Upper lobe of right lung (tissue), 1 donor: ENCODE data around the gene MBD4. TPM values are rescaled to one million over a fixed set of nuclear protein-coding genes. Genes with fewer than 3 reads are reported as not detected.
"Not testable (repeated sequence)": the region's sequence is repeated elsewhere in the genome, so short reads cannot be mapped to it uniquely, and the experiment has no call there.

Experiments used
- ATAC-seq: fragments of 200-7000 bp; cut with Tn5 transposase; one replicate; pipeline ENCODE4 v1.9.1; 2020; ENCODE audit warnings: mild to moderate bottlenecking, moderate library complexity
- DNase-seq: peaks from one replicate; pipeline ENCODE4 v3.0.0-alpha.2; 2020
- H3K27ac ChIP-seq: fragments of 200-600 bp; one replicate; pipeline ENCODE4 v1.8.0; 2022
- H3K27me3 ChIP-seq: fragments of 200-600 bp; one replicate; pipeline ENCODE4 v1.8.0; 2022; ENCODE audit warnings: mild to moderate bottlenecking
- H3K36me3 ChIP-seq: fragments of 200-600 bp; one replicate; pipeline ENCODE4 v1.8.0; 2022
- H3K4me1 ChIP-seq: fragments of 200-600 bp; one replicate; pipeline ENCODE4 v1.8.0; 2022
- H3K4me3 ChIP-seq: fragments of 200-600 bp; one replicate; pipeline ENCODE4 v1.8.0; 2022; ENCODE audit warnings: mild to moderate bottlenecking
- H3K9me3 ChIP-seq: fragments of 200-600 bp; one replicate; pipeline ENCODE4 v1.8.0; 2022
- CTCF ChIP-seq: fragments of 200-600 bp; IDR thresholded peaks from one replicate; pipeline ENCODE4 v1.8.0; 2022; ENCODE audit warnings: antibody characterized with exemption
- intact Hi-C: fragments of 100-400 bp; cut with DNase I; formaldehyde crosslinking; loops from one replicate; pipeline ENCODE4 v1.11.0; 2022
- total RNA-seq: library from RNA; stranded (reverse); fragmentation: NEBNext Ultra II Directional; extraction: Animal tissue kit (Norgen Biotek cat#: 25700); gene quantifications from one replicate; pipeline ENCODE4 v1.2.1, GENCODE V29; 2021
- donor health status: DM: no; HTN: yes; CAD: no; lungs with severe emphysema.

MBD4 gene
- total RNA-seq, 1 donor from 2014 or later: 36.4 TPM

DNA sequence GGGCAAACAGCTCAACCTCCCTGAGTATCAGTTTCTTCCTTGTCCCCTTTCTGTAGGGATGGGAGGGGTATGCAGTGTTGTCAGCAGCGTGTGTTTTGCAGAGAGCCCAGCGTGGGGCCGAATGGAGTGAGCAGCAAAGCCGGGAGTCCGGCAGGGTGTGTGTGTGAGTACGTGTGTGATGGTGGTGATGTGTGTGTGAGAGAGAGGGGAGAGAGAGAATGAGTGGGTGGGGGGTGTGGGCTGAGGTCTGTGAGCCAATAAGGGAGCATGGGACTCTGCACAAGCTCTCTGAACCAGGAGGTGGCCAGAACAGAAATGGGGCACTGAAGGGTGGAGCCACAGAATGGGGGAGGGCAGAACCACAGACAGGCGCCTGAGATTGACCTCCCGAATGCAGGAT lies 44.1 kb upstream of the MBD4 start:
- DNase-seq: no peak
- no peaks in the 10 kb centered on the region for H3K27me3 ChIP-seq
- H3K27ac ChIP-seq: no peak overlapping the region
- no peaks in the 10 kb centered on the region for H3K9me3 ChIP-seq
- peaks cover 29% of the 10 kb centered on the region for H3K4me1 ChIP-seq
- H3K4me3 ChIP-seq: no peak overlapping the region
- peaks cover 17% of the 10 kb centered on the region for H3K36me3 ChIP-seq
- TF ChIP-seq CTCF: no peak
- intact Hi-C loops: no loop called here
- no peak for ATAC-seq

- no peak overlapping the region for H3K27ac ChIP-seq
- intact Hi-C loops: no loop called here
- DNase-seq (no peak), ATAC-seq (no peak)
- no peaks in the 10 kb centered on the region for H3K9me3 ChIP-seq
- H3K36me3 ChIP-seq: peaks cover 28% of the 10 kb centered on the region
- H3K27me3 ChIP-seq: no peaks in the 10 kb centered on the region
- TF ChIP-seq CTCF: peak; percentile 6
- H3K4me1 ChIP-seq: peaks cover 29% of the 10 kb centered on the region
- no peak overlapping the region for H3K4me3 ChIP-seq
Observed at GRCh38 chr3:129482721-129483120, 43.0 kb upstream of the MBD4 start.

DNA sequence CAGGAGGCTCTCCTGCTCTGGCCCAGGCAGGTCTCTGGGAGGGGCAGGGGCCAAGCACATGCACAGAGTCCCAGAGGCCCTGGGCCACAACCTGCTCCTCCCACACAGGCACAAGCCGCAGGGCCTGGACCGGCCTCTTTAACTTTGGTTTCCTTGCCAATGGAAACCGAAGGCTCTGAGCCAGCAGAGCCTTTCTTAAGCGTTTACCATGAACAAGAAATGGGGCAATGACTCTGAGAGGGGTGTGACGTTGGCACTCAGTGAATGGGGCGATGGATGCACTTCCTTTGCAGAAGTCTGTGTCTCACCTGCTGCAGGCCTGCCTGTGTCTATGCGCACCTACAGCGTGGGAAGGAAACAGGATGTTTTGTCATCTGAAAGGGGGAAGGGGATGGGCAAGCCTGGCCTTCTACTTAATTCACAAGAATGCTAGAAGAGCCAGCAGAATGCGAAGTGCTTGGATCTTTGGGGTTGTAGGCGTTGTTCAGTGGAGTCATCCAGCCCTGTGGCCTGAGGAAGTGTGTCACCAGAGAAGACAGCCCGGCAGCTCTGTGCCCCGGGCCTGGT lies 42.1 kb upstream of the MBD4 start:
- peak; percentile 72 for ATAC-seq
- Histone ChIP-seq H3K27ac (peak overlapping the region; percentile 53), H3K36me3 (peaks cover 37% of the 10 kb centered on the region), H3K4me3 (no peak overlapping the region), H3K4me1 (peaks cover 25% of the 10 kb centered on the region), H3K27me3 (no peaks in the 10 kb centered on the region), H3K9me3 (no peaks in the 10 kb centered on the region)
- TF ChIP-seq CTCF: no peak
- intact Hi-C loops: no loop called here
- DNase-seq: peak; percentile 80

GRCh38 chr3:129481225-129481765 lies 41.5 kb upstream of the MBD4 start:
- peak overlapping the region; percentile 53 for H3K27ac ChIP-seq
- H3K27me3 ChIP-seq, H3K9me3 ChIP-seq, intact Hi-C loops, H3K4me3 ChIP-seq, ATAC-seq, DNase-seq: not testable (repeated sequence)
- peaks cover 41% of the 10 kb centered on the region for H3K36me3 ChIP-seq
- peaks cover 19% of the 10 kb centered on the region for H3K4me1 ChIP-seq

DNA sequence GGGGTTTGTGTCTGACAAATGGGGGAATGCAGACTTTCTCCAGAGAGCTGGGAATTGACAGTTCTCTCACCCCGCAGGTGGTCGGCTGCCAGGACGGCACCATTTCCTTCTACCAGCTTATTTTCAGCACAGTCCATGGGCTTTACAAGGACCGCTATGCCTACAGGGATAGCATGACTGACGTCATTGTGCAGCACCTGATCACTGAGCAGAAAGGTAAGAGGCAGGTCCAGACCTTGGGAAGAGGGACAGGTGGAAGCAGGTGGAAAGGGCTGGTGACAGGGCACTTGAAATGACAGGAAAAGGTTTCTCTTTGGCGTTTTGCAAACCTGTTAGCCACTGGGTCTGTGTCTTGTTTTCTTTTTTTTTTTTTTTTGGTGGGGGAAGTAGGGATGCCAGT lies 36.8 kb upstream of the MBD4 start:
- peaks cover 2% of the 10 kb centered on the region for H3K4me1 ChIP-seq
- DNase-seq: no peak
- peaks cover 42% of the 10 kb centered on the region for H3K36me3 ChIP-seq
- intact Hi-C loops: no loop called here
- no peak for ATAC-seq
- TF ChIP-seq CTCF: no peak
- no peaks in the 10 kb centered on the region for H3K9me3 ChIP-seq
- H3K4me3 ChIP-seq: no peak overlapping the region
- no peaks in the 10 kb centered on the region for H3K27me3 ChIP-seq
- H3K27ac ChIP-seq: no peak overlapping the region

DNA sequence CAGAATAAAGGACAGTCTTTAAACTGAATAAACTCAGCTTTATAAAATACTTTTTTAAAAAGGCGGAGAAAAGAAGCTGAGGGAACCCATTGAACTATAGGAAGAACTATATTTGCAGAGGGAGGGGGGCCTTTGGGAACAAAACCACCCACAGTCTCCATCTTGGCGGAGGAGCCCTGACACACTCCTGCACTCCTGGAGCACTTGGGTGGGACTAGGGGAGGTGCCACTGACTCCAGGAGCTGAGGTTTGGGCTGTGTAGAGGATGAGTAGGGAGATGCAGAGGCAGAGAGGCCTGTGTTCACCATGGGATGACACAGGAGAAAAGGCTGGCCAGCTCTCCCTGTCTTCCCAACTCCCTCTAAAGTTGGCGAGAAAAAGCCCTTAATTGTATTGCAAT lies 36.1 kb upstream of the MBD4 start:
- Histone ChIP-seq H3K36me3 (peaks cover 49% of the 10 kb centered on the region), H3K4me3 (no peak overlapping the region), H3K27me3 (no peaks in the 10 kb centered on the region), H3K9me3 (no peaks in the 10 kb centered on the region), H3K4me1 (no peaks in the 10 kb centered on the region), H3K27ac (no peak overlapping the region)
- intact Hi-C loops: no loop called here
- ATAC-seq (no peak), DNase-seq (no peak)
- no peak for TF ChIP-seq CTCF
